ENCODE measurements around the gene CAMK1.

- TF ChIP-seq CTCF (IDR thresholded peaks at IDR 0.05) (no peak), ZFX (IDR thresholded peaks at IDR 0.05; ENCODE audit: borderline replicate concordance) (no peak)
These were observed 57.3 kb downstream of the CAMK1 start for GRCh38 chr3:9712415-9712814.

Measured in 22Rv1 (cell line).